NCI-H128 (cell line): ENCODE data around the gene RNF4.
"Not testable (repeated sequence)": the region's sequence is repeated elsewhere in the genome, so short reads cannot be mapped to it uniquely, and the experiment has no call there.

Experiments used
- DNase-seq: peaks from one replicate; lab custom pipeline; 2025; ENCODE audit not compliant: unreplicated experiment; lab: John Stamatoyannopoulos, UW

Gene RNF4

DNA sequence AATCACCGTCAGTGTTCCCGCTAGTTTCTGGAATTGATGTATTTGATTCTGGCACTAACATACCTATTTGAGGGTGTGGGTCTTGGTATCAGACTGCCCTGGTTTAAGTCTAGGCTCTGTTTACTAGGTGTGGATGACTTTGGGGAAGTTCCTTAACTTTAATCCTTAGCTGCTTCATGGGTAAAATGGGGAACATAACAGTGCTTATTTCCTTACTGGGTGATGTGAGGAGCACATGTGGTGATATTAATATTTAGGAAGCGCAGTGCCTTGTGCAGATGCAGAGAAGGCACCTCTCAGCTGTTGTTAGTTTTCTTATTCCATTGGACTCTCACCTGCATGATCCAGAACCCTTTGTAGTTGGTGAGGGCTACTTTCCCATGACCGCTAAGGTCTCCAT, 17.1 kb downstream of the RNF4 start:
- DNase-seq: no peak

DNA sequence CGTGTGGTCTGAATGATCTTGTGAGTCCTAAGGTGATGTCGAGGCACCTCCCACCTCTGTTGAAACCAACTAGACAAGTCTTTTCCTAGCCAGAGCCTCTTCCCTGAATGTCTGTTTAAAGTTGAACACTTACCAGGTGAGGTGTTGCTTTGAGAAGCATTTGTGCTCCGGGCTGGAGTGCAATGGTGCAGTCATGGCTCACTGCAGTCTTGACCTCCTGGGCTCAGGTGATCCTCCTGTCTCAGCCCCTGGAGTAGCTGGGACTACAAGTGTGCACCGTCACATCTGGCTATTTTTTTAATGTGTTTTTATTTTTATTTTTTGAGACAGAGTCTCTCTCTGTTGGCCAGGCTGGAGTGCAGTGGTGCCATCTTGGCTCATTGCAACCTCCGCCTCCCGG, 18.1 kb downstream of the RNF4 start:
- DNase-seq: no peak

DNA sequence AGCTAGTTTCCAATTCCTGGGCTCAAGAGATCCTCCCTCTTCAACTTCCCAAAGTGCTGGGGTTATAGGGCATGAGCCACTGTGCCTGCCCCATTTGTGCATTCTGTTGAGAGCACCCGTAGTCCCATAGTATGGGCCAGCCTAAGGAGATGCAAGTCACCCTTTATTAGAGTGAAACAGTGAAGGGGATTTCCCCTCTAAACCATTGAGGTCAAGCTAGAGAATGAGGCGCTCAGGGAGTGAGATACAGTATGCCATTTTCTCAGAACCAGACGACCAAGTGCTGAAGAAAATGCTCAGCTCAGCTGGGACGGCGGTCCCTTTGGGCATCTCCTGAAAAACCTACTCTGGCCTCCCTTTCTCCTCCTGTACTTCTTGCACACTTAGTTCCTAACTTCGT, 18.7 kb downstream of the RNF4 start:
- no peak for DNase-seq

DNA sequence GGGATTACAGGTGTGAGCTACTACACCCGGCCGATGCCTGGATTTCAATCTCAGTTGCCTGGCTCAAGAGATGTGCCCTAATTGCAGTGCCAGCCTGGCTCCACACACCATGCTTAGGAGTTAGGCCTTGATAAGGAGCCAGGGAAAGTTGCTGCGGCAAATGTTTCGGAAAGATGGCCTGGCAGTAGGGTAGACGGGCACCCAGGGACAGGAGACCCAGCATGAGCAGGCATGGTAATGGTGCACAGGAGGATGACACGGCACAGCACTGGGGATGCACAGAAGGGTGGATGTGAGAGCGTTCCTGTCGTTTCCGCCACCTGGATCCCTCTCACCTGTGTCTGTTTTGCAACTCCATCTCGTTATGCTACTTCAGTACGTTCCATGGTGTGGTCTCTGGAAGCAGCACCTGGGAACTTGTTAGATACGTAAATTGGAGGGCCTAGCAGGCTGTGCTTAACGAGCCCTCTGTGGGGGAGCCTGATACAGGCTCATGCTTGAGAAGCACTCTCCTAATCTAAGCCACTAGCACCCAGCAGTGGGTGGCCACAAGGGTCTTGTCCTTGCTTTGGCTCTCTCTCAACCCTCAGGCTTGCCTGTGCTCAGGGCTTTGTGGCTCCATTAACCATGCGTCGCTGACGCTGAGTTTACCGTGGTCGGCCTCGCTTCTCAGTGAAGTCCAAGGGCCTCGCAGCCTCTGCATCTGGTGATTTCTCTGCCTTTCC, 20.3 kb downstream of the RNF4 start:
- DNase-seq: no peak

DNA sequence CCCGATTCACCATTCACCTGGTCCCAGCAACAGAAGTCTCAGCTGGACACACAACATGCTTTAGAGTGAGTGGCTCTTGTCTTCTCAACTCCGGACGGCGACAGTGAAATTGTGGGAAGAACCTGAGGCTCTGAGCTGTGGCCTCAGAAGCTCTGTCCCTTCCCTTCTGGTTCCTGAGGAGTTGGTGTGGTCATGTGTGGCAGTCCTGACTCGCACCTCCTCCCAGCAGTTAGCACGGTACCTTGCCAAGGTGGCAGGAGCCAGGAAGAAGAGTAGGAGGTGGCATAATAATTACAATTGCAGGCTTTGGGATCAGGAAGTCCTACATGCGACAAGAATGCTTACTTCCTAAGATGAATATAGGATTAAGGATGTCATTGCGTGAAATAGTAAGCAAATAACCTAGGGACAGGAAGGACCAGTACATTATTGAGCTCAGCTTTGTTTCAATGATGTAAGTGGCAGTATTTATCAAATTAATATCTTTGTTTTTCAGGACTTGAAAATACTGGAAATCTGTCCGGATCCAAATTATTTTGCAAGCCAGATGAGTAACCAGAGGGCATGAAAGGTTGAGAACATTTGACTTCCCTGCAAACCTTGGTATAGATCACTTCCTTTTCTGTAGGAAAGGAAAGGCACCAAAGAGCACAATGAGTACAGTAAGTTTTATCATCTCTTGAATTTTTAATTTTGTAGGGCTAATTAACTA, 21.1 kb downstream of the RNF4 start:
- no peak for DNase-seq

DNA sequence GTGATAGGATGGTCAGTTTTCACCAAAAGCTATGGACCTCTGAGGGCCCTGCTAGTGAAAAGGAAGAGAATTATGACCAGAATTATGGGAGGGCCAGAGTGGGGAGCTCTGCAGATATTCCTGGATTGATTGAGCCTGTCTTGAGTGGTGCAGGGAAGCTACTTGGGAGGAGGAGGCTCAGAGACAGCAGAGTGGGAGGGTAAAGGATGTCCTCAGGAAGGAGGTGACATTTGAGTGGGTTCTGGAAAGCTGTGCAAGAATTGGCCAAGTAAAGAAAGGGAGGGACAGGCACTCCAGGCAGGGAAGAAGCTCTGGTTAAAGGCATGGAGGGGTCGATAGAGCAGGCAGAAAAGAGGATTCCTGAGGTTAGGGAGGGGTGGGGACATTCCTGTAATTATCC, 24.1 kb downstream of the RNF4 start:
- DNase-seq: no peak

DNA sequence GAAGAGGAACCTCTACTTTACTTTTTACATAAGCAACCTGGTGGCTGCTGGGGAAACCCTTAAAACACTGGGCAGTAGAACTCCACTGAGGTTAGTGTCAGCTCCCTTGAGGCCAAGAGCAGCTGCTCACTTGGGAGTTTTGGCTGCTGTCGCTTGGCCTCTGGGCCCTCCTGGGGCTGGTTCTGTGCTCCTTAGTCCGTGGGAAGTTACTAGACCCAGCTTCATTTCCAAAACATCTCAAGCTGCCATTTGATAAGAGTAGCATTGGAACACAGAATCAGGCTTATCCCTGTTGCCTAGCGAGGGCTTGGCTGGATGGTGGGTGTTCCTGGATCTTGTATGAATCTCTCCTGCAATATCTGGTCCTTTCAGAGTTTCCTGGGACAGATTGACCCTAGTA, 26.1 kb downstream of the RNF4 start:
- no peak for DNase-seq

DNA sequence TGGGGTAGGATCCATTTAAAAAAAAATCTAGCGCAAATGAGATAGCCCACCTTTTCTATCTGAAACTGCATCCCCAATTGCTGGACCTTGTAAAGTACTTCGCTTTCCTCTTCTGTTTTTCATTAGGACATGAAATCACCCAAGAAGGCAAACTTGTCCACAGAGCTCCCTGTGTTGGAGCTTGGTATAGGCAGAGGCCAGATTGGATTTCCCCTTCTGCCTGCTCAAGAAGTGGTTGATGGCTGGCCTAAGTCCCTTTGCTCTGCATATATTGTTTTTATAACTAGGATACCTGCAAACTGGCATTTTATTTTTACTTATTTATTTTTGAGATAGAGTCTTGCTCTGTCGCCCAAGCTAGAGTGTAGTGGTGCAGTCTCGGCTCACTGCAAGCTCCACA, 28.4 kb downstream of the RNF4 start:
- DNase-seq: no peak

DNA sequence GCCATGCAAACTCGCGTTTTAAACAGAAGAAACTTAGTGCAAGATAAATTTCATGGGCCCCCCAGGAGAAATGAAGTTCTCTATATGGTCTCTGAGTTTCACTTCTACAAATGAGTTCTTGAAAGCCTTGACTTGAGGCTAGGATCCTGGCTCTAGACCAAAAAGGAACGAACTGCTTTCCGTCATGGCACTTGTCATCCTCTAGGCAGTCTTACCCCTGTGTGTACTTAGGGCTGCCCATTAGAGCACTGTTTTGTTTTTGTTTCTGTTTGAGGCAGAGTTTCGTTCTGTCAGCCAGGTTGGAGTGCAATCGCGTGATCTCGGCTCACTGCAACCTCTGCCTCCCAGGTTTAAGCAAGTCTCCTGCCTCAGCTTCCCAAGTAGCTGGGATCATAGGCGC, 29.0 kb downstream of the RNF4 start:
- DNase-seq: no peak

DNA sequence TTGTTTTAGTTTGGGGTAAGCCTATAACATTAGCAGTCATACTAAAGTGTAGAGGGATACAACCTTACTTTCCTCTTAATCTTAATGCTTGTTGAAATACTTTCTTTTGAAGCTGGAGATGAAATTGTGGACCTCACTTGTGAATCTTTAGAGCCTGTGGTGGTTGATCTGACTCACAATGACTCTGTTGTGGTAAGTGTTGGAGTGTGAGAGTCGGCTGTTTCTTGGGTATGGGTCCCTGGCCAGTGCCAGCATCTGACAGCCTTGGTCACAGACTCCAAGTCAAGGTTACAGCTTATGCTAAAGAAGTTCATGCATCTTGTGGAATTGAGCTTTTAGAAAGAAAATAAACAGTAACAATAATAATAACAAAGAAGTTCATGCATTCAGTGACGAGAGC, 31.6 kb downstream of the RNF4 start:
- no peak for DNase-seq

DNA sequence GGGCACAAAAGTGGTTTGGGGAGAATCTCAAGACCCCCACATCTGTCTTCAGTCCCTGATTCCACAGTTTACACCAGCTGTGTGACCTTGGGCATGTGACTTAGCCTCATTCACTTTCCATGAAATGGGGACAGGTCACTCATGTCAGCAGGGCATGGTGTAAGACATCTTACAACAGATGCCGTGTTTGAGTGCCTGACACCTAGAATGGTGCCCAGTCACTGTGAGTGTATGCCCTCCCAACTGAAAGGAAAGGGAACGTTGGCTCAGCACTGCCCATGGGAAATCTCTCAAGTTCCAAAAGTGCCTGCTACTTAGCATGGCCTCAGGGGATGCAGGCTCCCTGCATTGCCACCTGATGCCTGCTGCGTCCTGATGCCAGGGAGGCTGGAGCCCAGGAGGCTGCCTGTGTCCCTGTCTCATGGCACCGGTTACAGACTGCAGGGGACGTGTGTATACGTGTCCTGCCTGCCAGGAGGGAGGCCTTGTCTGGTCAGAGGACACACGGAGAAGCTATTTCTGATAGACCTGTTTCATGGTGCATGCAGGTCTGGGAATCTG, 32.2 kb downstream of the RNF4 start:
- no peak for DNase-seq

DNA sequence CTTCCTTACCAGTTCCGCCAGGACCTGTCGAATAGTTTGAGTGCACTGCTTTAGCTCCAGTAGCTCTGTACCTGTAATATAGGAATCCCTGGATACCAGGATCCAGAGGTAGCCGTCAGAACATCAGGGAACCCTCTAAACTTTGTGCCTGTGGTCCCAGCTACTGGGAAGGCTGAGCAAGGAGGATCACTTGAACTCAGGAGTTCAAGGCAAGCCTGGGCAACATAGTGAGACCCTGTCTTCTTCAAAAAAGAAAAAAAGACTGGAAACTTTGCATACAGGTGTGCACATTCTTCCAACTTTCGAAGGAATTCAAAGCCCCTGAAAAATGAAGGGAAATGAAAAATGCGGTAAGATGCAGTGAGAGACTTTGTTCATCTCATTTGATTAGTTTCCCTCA, 34.9 kb downstream of the RNF4 start:
- no peak for DNase-seq

DNA sequence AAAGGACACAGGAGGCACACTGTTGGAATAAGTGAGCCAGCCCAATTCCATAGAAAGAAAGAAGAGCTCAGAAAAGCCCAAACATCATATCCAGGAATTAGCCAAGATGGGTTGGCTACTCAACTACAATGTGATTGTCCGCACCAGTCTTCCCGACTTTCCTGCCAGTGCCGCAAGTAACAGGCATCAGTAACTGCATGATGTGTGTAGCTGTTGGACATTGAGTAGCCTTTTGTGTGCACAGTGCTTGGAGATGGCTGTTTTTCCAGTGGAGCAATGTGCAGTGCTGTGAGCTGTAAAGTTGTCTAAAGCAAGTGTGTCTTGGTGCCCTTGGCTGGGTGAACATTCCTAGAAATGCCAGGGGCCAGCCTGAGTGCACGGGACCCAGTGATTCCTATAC, 38.4 kb downstream of the RNF4 start:
- no peak for DNase-seq

DNA sequence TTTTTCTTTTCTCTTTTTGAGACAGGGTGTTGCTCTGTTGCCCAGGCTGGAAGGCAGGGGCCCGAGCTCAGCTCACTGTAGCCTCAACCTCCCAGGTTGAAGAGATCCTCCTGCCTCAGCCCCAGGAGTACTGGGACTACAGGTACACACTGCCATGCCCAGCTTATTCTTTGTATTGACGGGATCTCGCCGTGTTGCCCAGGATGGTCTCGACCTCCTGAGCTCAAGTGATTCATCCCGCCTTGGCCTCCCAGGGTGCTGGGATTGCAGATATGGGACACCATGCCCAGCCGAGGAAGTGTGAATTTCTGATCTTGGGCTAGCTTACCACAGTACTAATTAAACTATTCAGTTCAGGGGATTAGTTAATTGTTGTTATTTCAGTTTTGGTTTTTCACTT, 38.9 kb downstream of the RNF4 start:
- no peak for DNase-seq

DNA sequence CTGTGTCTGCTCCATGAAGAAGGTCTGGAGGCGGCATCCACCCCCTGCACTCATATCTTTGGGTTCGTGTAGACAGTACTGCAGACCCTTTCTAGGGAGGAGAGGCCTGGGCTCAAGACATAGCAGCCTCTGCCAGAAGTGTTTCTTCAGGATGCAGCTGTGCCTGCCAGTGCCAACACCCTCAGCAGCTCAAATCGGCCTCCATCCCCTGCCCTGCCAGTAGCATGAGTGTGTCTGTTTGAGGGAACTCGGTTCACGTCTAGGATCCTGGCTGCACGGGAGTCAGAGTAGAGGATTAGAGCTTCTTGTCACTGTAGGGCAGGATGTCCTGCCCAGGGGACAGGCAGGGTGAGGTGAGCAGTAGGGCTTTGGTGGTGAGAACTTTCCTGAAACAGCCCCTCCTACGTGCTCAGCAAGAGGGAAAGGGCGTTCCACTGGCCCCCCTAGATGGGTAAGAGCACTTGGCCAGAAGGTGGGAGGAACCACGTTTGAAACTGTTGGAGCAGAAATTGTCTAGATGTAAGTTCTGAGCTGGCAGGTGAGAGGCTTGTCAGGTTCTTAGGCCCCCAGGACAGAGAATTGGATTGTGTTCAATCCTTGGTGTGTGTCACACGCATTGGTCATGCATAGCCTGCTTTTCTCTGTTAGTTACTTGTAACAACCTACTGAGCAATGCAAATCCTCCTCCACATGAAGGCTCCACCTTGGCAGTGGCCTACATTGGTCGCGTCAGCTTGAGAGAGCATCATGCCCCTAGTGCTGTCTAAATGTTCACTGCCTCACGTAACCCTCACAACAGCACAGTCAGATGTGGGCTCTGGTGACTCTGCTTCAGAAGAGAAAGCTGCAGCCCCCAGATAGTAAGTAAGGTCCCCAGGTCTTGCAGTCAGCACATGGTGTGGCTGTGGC, 41.7 kb downstream of the RNF4 start:
- no peak for DNase-seq

DNA sequence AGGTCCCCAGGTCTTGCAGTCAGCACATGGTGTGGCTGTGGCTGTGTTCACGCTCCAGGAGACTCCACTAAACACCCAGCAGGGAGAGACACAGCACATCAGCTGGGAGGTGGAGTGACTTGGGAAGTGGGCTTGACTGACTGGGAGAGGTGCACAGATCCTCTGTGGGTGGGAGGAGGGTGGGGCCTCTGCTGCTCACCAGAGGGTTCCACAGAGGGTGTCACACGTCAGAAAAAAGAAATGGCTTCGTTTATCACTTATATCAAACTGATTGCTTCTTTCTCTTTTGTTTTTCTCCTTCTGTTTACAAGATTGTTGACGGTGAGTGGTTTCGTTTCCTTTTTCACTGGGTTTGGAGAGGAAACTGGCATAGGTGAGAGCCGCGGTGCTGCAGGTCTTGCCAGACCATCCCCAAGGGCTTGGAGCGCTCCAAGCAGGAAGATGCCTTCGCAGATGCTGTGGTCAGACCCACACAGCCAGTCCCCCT, 42.8 kb downstream of the RNF4 start:
- no peak for DNase-seq

DNA sequence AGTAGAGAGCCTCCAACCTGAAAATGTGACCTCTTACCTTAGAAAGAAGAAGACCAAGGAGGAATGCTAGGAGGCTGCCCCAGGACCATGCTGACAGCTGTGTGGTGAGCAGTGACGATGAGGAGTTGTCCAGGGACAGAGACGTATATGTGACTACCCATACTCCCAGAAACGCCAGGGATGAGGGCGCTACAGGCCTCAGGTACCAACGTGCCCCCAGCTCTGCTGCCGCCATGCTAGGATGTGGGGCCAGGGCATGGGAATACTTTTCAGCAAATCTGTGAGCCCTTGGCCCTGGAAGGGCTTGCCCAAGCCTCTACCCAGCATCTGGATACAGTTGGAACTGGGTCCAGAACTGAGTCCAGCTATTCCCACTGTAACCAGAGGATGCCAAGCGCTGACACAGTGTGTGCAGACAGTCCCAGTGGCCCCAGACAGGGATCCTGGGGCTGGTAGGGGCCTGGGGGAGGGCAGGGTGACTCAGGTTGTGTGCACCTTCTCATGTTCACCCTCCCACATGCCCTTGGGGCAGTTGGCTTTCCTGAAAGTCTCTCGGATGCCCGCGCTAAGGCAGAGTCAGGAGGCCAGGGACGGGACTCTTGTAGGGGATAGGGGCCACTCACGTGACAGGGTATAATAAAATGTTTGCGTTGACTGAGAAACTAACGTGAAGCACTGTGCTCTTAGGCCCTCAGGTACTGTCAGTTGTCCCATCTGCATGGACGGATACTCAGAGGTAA, 43.7 kb downstream of the RNF4 start:
- no peak for DNase-seq

DNA sequence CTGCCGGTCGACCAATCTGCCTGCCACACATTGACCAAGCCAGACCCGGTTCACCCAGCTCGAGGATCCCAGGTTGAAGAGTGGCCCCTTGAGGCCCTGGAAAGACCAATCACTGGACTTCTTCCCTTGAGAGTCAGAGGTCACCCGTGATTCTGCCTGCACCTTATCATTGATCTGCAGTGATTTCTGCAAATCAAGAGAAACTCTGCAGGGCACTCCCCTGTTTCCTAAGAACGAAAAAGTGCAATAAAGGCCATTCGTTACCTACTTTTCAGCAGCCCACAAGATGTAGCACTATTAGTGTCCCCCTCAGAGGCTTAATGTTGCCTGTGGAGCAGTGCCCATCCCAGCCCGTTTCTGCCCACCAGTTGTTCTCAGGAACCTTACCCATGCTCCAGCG, 45.3 kb downstream of the RNF4 start:
- DNase-seq: not testable (repeated sequence)

DNA sequence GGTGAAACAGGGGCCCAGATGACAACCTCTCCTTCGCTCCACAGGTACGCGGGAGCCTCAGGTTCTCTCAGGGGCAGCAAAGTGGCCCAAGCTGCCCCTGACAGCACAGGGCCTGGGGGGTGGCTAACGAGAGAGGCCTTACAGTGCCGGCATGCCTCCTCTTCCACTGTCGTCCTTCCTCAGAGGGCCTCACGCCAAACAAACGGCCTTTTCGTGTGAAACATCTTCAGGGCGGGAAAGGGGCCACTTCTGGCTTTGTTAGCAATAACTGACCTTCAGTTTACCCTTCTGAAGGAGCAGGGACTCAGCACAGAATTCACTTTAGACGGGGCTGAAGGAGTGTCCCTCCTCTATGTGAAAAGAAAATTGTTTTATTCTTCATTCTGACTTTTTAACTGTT, 46.0 kb downstream of the RNF4 start:
- DNase-seq: not testable (repeated sequence)

DNA sequence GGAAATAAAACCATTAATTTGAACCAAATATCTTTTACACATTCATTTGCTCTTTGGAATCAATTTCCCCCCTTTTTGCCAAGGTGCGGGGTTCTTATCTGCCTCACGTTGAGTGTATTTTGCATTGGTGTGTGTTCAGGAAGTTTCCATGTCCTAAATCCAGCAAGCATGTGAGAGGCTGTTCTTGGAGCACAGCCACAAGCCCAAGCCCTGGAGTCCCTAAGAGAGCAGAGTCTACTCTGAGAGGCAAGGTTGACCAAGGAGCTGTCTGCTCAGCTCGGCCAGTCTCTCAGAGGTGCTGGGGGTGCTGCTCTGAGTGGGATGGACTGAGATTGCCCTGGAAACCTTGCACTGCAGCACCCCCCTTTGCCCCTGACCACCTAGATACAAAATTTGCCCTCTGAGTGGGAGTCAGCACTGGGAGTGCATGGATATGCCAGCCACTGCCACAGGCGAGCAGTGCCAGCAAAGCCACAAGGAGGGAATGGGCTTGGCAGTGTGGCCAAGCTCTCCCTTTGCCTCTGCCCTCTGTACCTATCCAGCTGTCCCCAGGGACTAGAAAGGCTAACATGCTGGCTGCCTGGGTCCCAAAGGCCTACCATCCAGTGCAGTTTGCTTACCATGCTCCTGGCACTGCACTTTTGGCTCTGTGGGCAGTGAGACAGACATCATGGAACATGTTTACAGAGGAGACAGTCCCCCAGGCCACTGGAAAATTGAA, 47.1 kb downstream of the RNF4 start:
- DNase-seq: no peak
